ENCODE results near the gene FNIP1. TPM values are rescaled to one million over a fixed set of nuclear protein-coding genes. Genes with fewer than 3 reads are reported as not detected.
"Not testable (repeated sequence)": the region's sequence is repeated elsewhere in the genome, so short reads cannot be mapped to it uniquely, and the experiment has no call there.

FNIP1 gene
- total and polyA plus RNA-seq, 2 donors = 8.3 to 71.7 TPM

- Histone ChIP-seq H3K36me3 (ENCODE audit: insufficient read depth) (peaks cover 1% of the 10 kb centered on the region), H3K4me1 (ENCODE audit: insufficient read depth) (no peaks in the 10 kb centered on the region), H3K4me3 (ENCODE audit: low read depth, low read length) (no peak overlapping the region), H3K27ac (ENCODE audit: low read depth) (no peak overlapping the region)
- DNase-seq (ENCODE audit: extremely low spot score) = no peak
- WGBS = 72% methylated on average over 1 of the region's 1 CpG
Observed at GRCh38 chr5:131679911-131680310, 116.9 kb downstream of the FNIP1 start.

GRCh38 chr5:131678273-131678672 lies 118.5 kb downstream of the FNIP1 start:
- 95% methylated on average over 8 of the region's 10 CpGs for WGBS
- H3K27ac ChIP-seq (ENCODE audit: low read depth); H3K4me3 ChIP-seq (ENCODE audit: low read depth, low read length); H3K36me3 ChIP-seq (ENCODE audit: insufficient read depth); DNase-seq (ENCODE audit: extremely low spot score); H3K4me1 ChIP-seq (ENCODE audit: insufficient read depth): not testable (repeated sequence)

DNA sequence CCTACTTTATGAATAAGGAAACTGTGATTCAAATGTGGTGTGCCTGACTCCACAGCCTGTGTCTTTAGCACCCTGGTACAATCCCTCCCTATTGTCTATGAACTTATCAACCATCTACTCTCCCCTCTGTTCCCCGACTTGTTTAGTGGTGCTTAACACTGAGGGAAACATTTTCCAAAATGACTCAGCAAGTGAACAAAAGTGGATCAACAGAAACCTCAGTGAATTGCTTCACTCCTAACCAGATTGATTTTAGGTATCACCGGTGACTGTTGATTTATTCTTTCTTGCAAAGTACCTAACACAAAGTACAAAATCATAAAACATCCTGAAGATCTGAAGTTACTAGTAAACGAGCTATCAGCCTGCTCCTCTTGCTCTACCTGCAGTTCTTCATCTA lies 119.7 kb downstream of the FNIP1 start:
- WGBS = 85% methylated on average over 3 of the region's 3 CpGs
- H3K4me3 ChIP-seq (ENCODE audit: low read depth, low read length) = no peak overlapping the region
- DNase-seq (ENCODE audit: extremely low spot score) = no peak
- H3K36me3 ChIP-seq (ENCODE audit: insufficient read depth) = peaks cover 1% of the 10 kb centered on the region
- no peak overlapping the region for H3K27ac ChIP-seq (ENCODE audit: low read depth)
- no peaks in the 10 kb centered on the region for H3K4me1 ChIP-seq (ENCODE audit: insufficient read depth)

DNA sequence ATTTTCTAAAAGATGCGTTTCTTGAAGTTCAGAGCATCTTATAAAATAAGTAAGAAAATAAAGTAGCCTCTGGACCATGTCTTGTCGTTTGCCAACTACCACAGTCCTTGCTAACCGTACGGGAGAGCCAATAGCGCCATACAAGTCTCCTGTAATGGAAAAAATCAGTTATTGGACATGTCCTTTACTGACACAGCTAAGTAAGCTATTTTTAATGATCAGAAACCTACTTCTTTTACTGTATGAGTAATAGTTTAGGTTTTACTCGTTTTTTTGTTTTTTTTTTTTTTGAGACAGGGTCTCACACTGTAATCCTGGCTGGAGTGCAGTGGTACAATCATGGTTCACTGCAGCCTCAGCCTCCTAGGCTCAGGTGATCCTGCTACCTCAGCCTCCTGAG lies 124.0 kb downstream of the FNIP1 start:
- DNase-seq (ENCODE audit: extremely low spot score) = no peak
- 36% methylated on average over 6 of the region's 6 CpGs for WGBS
- Histone ChIP-seq H3K4me3 (ENCODE audit: low read depth, low read length) (no peak overlapping the region), H3K27ac (ENCODE audit: low read depth) (no peak overlapping the region), H3K36me3 (ENCODE audit: insufficient read depth) (peaks cover 1% of the 10 kb centered on the region), H3K4me1 (ENCODE audit: insufficient read depth) (no peaks in the 10 kb centered on the region)

GRCh38 chr5:131671994-131672655 lies 124.7 kb downstream of the FNIP1 start:
- H3K27ac ChIP-seq (ENCODE audit: low read depth) = no peak overlapping the region
- DNase-seq (ENCODE audit: extremely low spot score) = peak; percentile 71
- peaks cover 1% of the 10 kb centered on the region for H3K36me3 ChIP-seq (ENCODE audit: insufficient read depth)
- H3K4me1 ChIP-seq (ENCODE audit: insufficient read depth) = no peaks in the 10 kb centered on the region
- 15% methylated on average over 2 of the region's 2 CpGs for WGBS
- H3K4me3 ChIP-seq (ENCODE audit: low read depth, low read length) = no peak overlapping the region

DNA sequence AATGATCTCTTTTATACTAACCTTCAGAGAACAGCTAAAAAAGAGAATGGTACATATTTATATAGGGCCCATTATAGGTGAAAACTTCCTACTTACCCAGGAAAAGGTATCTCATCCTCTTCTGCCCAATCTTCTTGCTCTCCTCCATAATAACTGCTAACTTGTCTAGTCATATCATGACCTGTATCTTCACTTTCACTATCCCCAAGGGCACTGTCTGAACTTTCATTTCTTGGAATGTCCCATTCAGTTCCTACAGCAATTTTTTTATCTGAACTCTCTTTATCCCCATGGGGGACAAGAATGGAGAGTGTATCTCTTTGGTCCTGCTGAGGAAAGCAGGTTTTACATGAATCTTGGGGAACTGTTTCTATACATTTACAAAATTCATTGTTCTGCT lies 125.4 kb downstream of the FNIP1 start:
- H3K4me1 ChIP-seq (ENCODE audit: insufficient read depth) = no peaks in the 10 kb centered on the region
- H3K27ac ChIP-seq (ENCODE audit: low read depth) = no peak overlapping the region
- H3K36me3 ChIP-seq (ENCODE audit: insufficient read depth) = peaks cover 1% of the 10 kb centered on the region
- DNase-seq (ENCODE audit: extremely low spot score) = no peak
- H3K4me3 ChIP-seq (ENCODE audit: low read depth, low read length) = no peak overlapping the region

- WGBS = 96% methylated on average over 1 of the region's 1 CpG
- H3K36me3 ChIP-seq (ENCODE audit: insufficient read depth) = no peaks in the 10 kb centered on the region
Observed at GRCh38 chr5:131664929-131665328, 131.9 kb downstream of the FNIP1 start.

GRCh38 chr5:131661933-131662332 lies 134.9 kb downstream of the FNIP1 start:
- 98% methylated on average over 1 of the region's 1 CpG for WGBS
- no peak overlapping the region for H3K27ac ChIP-seq (ENCODE audit: low read depth)
- H3K4me1 ChIP-seq (ENCODE audit: insufficient read depth) = no peaks in the 10 kb centered on the region
- no peaks in the 10 kb centered on the region for H3K36me3 ChIP-seq (ENCODE audit: insufficient read depth)
- H3K4me3 ChIP-seq (ENCODE audit: low read depth, low read length) = no peak overlapping the region
- no peak for DNase-seq (ENCODE audit: extremely low spot score)

More at GRCh38 chr5:131664929-131665328, 131.9 kb downstream of the FNIP1 start:
- no peak overlapping the region for H3K27ac ChIP-seq (ENCODE audit: low read depth)
- H3K4me1 ChIP-seq (ENCODE audit: insufficient read depth) = no peaks in the 10 kb centered on the region
- H3K4me3 ChIP-seq (ENCODE audit: low read depth, low read length) = no peak overlapping the region
- DNase-seq (ENCODE audit: extremely low spot score) = no peak

DNA sequence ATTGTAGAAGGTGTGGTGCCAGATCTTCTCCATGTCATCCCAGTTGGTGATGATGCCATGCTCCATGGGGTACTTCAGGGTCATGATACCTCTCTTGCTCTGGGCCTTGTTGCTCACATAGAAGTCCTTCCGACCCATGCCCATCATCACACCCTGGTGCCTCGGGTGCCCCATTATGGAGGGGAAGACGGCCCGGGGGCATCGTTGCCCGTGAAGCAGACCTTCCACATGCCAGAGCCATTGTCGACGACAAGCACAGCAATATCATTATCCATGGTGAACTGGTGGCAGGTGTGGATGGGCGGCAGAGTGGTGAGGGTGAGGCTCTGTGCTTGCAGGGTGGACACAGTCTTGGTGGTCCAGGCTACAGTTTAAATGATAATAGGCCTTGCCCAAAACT lies 137.0 kb downstream of the FNIP1 start:
- no peak for DNase-seq (ENCODE audit: extremely low spot score)
- Histone ChIP-seq H3K36me3 (ENCODE audit: insufficient read depth) (no peaks in the 10 kb centered on the region), H3K27ac (ENCODE audit: low read depth) (no peak overlapping the region), H3K4me1 (ENCODE audit: insufficient read depth) (no peaks in the 10 kb centered on the region), H3K4me3 (ENCODE audit: low read depth, low read length) (no peak overlapping the region)
- WGBS = over 99% methylated on average over 9 of the region's 9 CpGs

DNA sequence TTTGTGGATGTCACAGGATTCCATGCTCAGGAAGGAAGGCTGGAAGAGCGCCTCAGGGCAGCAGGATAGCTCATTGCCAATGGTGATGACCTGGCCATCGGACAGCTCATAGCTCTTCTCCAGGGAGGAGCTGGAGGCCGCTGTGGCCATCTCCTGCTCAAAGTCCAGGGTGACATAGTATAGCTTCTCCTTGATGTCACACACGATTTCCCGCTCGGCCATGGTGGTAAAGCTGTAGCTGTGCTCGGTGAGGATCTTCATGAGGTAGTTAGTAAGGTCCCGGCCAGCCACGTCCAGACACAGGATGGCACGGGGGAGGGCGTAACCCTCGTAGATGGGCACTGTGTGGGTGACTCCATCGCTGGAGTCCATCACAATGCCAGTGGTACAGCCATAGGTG lies 137.5 kb downstream of the FNIP1 start:
- Histone ChIP-seq H3K4me1 (ENCODE audit: insufficient read depth) (no peaks in the 10 kb centered on the region), H3K27ac (ENCODE audit: low read depth) (no peak overlapping the region), H3K4me3 (ENCODE audit: low read depth, low read length) (no peak overlapping the region), H3K36me3 (ENCODE audit: insufficient read depth) (no peaks in the 10 kb centered on the region)
- WGBS = 98% methylated on average over 13 of the region's 13 CpGs
- no peak for DNase-seq (ENCODE audit: extremely low spot score)

- WGBS = 87% methylated on average over 2 of the region's 2 CpGs
- no peak for DNase-seq (ENCODE audit: extremely low spot score)
- Histone ChIP-seq H3K36me3 (ENCODE audit: insufficient read depth) (peaks cover 3% of the 10 kb centered on the region), H3K27ac (ENCODE audit: low read depth) (no peak overlapping the region), H3K4me1 (ENCODE audit: insufficient read depth) (no peaks in the 10 kb centered on the region), H3K4me3 (ENCODE audit: low read depth, low read length) (no peak overlapping the region)
Observed at GRCh38 chr5:131654776-131655175, 142.0 kb downstream of the FNIP1 start.

- no peak overlapping the region for H3K27ac ChIP-seq (ENCODE audit: low read depth)
- 96% methylated on average over 2 of the region's 2 CpGs for WGBS
- H3K36me3 ChIP-seq (ENCODE audit: insufficient read depth) = peaks cover 3% of the 10 kb centered on the region
- no peaks in the 10 kb centered on the region for H3K4me1 ChIP-seq (ENCODE audit: insufficient read depth)
- DNase-seq (ENCODE audit: extremely low spot score) = no peak
- H3K4me3 ChIP-seq (ENCODE audit: low read depth, low read length) = no peak overlapping the region
Observed at GRCh38 chr5:131654309-131654708, 142.5 kb downstream of the FNIP1 start.

- H3K27ac ChIP-seq (ENCODE audit: low read depth) = no peak overlapping the region
- peaks cover 3% of the 10 kb centered on the region for H3K36me3 ChIP-seq (ENCODE audit: insufficient read depth)
- H3K4me1 ChIP-seq (ENCODE audit: insufficient read depth) = no peaks in the 10 kb centered on the region
- no peak overlapping the region for H3K4me3 ChIP-seq (ENCODE audit: low read depth, low read length)
- 75% methylated on average over 3 of the region's 3 CpGs for WGBS
- no peak for DNase-seq (ENCODE audit: extremely low spot score)
Observed at GRCh38 chr5:131649161-131649560, 147.7 kb downstream of the FNIP1 start.

DNA sequence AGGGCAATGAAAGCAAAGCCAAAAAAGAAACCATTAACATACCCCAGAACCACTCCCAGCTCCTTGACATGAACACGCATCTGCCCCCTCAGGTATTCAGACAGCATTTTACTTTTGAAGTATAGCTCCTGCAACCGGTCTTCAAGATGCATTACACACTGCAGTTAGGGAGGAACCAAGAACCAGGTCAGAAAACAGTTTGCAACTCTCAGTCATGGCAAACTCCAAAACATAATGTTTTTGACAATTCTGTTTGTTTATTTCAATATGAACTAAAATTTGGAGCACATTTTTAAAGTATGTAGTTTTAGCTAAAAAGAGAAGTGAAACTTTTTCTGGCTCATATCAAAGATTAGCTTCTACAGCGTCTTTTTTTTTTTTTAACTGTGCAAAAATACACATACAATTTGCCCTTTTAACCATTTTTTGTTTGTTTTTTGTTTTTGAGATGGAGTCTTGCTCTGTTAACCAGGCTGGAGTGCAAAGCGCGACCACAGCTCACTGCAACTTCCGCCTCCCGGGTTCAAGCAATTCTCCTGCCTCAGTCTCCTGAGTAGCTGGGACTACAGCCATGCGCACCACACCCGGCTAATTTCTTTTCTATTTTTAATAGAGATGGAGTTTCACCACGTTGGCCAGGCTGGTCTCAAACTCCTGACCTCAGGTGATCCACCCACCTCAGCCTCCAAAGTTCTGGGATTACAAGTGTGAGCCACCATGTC lies 149.6 kb downstream of the FNIP1 start:
- H3K4me1 ChIP-seq (ENCODE audit: insufficient read depth) = no peaks in the 10 kb centered on the region
- H3K4me3 ChIP-seq (ENCODE audit: low read depth, low read length) = no peak overlapping the region
- H3K36me3 ChIP-seq (ENCODE audit: insufficient read depth) = peaks cover 1% of the 10 kb centered on the region
- no peak for DNase-seq (ENCODE audit: extremely low spot score)
- H3K27ac ChIP-seq (ENCODE audit: low read depth) = no peak overlapping the region
- 90% methylated on average over 10 of the region's 10 CpGs for WGBS
